Activated T-helper 2 cell treated with anti-CD3 and anti-CD28 coated beads, Interferon-gamma antibody, Interleukin-2, Interleukin-4, amounts not matched to agents 10 μg/mL and 5 μg/mL and 100 μg/mL, durations not matched to agents 14 hours and 24 hours and 36 hours (primary cell): ENCODE measurements around the gene KIF18B. TPM values are rescaled to one million over a fixed set of nuclear protein-coding genes. Genes with fewer than 3 reads are reported as not detected.

Source experiments
- DNase-seq: peaks from one replicate; pipeline ENCODE4 v3.0.0; 2021; ENCODE audit warnings: low spot score
- H3K27ac Mint-ChIP-seq: one replicate; pipeline ENCODE4 v1.8.0; 2021; ENCODE audit warnings: mixed read lengths
- H3K27me3 Mint-ChIP-seq: one replicate; pipeline ENCODE4 v1.8.0; 2021; ENCODE audit warnings: low read depth, mixed read lengths
- H3K36me3 Mint-ChIP-seq: one replicate; pipeline ENCODE4 v1.8.0; 2021; ENCODE audit warnings: low read depth, mixed read lengths
- H3K4me1 Mint-ChIP-seq: one replicate; pipeline ENCODE4 v1.8.0; 2021; ENCODE audit warnings: low read depth, mixed read lengths
- H3K4me3 Mint-ChIP-seq: one replicate; pipeline ENCODE4 v1.8.0; 2021; ENCODE audit warnings: low read depth, mild to moderate bottlenecking, moderate library complexity, mixed read lengths
- H3K9me3 Mint-ChIP-seq: one replicate; pipeline ENCODE4 v1.8.0; 2021; ENCODE audit warnings: mixed read lengths
- intact Hi-C: fragments of 100-400 bp; cut with micrococcal nuclease; formaldehyde crosslinking; loops from one replicate; pipeline ENCODE4 v1.15.1; 2023
- total RNA-seq: library from RNA; stranded (reverse); gene quantifications from 2 replicates; pipeline ENCODE4 v1.2.3, GENCODE V29; 2022

The KIF18B gene
- total RNA-seq, 1 donor from 2014 or later = 46.7 TPM

GRCh38 chr17:44899074-44899782 lies 48.3 kb downstream of the KIF18B start, which contains the start of gene EFTUD2:
Gene EFTUD2 (minus strand): TSS chr17:44899445. CDS start chr17:44894521, 4,924 bp downstream.
- Mint-ChIP-seq H3K4me1 (peaks cover 17% of the 10 kb centered on the region), H3K27me3 (peaks cover 12% of the 10 kb centered on the region), H3K4me3 (peak within 1 kb of the TSS; percentile 97), H3K36me3 (peaks cover 13% of the 10 kb centered on the region), H3K9me3 (no peaks in the 10 kb centered on the region), H3K27ac (peak within 1 kb of the TSS; percentile 95)
- peak; percentile 88 for DNase-seq
- intact Hi-C loops = loop anchor here (5.0 kb wide), 1 partner anchor 233 kb away; the partner anchor contains the start of gene PLCD3

DNA sequence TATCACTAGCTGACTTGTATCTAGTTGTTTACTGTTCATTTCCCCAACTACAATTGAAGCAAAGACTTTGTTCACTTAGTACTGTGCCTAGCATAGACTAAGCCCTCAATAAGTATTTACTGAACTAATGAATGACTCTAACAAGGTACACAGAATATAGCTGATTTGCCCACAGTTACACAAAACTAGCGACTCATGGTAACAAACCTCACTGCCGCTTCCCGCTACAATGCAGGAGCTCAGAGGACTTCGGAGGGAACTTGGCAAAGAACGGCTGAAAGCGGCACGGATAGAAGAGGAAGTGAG lies 48.9 kb downstream of the KIF18B start:
- peak overlapping the region; percentile 97 for H3K4me3 Mint-ChIP-seq
- H3K36me3 Mint-ChIP-seq = peaks cover 17% of the 10 kb centered on the region
- no peak for DNase-seq
- intact Hi-C loops = loop anchor here (5.0 kb wide), 1 partner anchor 234 kb away; the partner anchor contains the start of gene PLCD3
- H3K9me3 Mint-ChIP-seq = no peaks in the 10 kb centered on the region
- peaks cover 17% of the 10 kb centered on the region for H3K4me1 Mint-ChIP-seq
- peaks cover 12% of the 10 kb centered on the region for H3K27me3 Mint-ChIP-seq
- peak overlapping the region; percentile 95 for H3K27ac Mint-ChIP-seq

- H3K9me3 Mint-ChIP-seq = no peaks in the 10 kb centered on the region
- no peak overlapping the region for H3K27ac Mint-ChIP-seq
- no peak overlapping the region for H3K4me3 Mint-ChIP-seq
- H3K27me3 Mint-ChIP-seq = no peaks in the 10 kb centered on the region
- peaks cover 32% of the 10 kb centered on the region for H3K36me3 Mint-ChIP-seq
- DNase-seq = no peak
- H3K4me1 Mint-ChIP-seq = peaks cover 11% of the 10 kb centered on the region
- intact Hi-C loops = loop anchor here (5.0 kb wide), 1 partner anchor 238 kb away; the partner anchor contains the start of gene PLCD3
Measured at GRCh38 chr17:44894642-44895041, 52.9 kb downstream of the KIF18B start.

DNA sequence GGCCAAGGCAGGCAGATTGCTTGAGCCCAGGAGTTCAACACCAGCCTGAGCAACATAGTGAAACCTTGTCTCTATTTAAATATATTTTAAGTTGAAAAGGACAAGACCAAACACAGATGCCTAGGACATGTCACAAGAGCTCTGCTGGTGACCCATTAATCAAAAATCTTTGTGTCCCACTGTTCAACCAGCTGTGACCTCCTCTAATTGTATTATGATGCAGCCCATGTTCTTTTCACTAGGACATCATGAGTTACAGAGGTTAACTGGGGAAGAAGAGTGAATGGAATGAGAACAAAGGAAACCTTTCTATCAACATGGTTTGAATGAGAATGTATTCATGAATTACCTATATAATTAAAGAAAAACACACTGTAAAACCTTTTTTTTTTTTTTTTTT lies 55.3 kb downstream of the KIF18B start:
- H3K4me3 Mint-ChIP-seq = no peak overlapping the region
- intact Hi-C loops = no loop called here
- peaks cover 7% of the 10 kb centered on the region for H3K4me1 Mint-ChIP-seq
- H3K27me3 Mint-ChIP-seq = no peaks in the 10 kb centered on the region
- H3K27ac Mint-ChIP-seq = no peak overlapping the region
- H3K36me3 Mint-ChIP-seq = peaks cover 29% of the 10 kb centered on the region
- no peaks in the 10 kb centered on the region for H3K9me3 Mint-ChIP-seq
- DNase-seq = no peak

DNA sequence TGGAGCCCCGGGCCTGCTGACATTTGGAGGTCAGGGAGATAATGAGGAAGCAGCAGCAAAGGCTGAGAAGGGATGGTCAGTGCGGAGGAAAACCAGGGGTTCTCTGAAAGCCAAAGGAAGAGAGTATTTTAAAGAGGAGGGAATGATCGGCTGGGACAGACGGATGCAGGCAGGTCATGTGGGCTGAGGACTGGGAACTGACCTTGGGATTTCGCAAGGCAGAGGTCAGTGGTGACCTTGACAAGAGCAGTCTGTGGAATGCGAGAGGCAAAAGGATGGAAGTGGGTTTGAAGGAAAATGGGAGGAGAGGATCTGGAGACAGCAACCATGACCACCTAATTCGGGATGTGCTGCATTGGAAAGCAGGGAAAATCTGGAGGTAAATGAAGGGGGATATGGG lies 58.6 kb downstream of the KIF18B start:
- H3K36me3 Mint-ChIP-seq = peaks cover 36% of the 10 kb centered on the region
- intact Hi-C loops = no loop called here

GRCh38 chr17:44887971-44888954 lies 59.3 kb downstream of the KIF18B start:
- Mint-ChIP-seq H3K9me3 (no peaks in the 10 kb centered on the region), H3K36me3 (peaks cover 37% of the 10 kb centered on the region), H3K4me1 (peaks cover 3% of the 10 kb centered on the region), H3K4me3 (no peak overlapping the region), H3K27ac (no peak overlapping the region), H3K27me3 (no peaks in the 10 kb centered on the region)
- DNase-seq = no peak
- intact Hi-C loops = no loop called here

More for the DNA sequence above, 58.6 kb downstream of the KIF18B start:
- H3K9me3 Mint-ChIP-seq = no peaks in the 10 kb centered on the region
- no peak for DNase-seq
- H3K4me3 Mint-ChIP-seq = no peak overlapping the region
- no peaks in the 10 kb centered on the region for H3K27me3 Mint-ChIP-seq
- no peak overlapping the region for H3K27ac Mint-ChIP-seq
- peaks cover 3% of the 10 kb centered on the region for H3K4me1 Mint-ChIP-seq

DNA sequence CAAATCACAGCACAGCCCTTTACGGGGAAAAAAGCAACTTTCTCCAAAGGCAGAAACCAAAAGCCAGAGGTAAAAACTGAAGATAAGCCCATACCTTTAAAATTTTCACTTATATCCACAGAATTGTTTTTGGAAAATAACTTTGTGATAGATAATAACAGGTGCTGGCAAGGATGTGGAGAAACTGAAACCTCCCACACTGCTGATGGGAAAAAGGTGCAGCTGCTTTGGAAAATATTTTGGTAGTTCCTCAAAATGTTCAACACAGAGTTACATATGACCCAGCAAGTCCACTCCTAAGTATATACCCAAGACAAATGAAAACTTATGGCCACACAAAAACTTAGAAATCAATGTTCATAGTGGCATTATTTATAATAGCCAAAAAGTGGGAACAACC lies 60.6 kb downstream of the KIF18B start:
- intact Hi-C loops = no loop called here
- DNase-seq = no peak
- no peak overlapping the region for H3K4me3 Mint-ChIP-seq
- no peaks in the 10 kb centered on the region for H3K9me3 Mint-ChIP-seq
- H3K4me1 Mint-ChIP-seq = peaks cover 3% of the 10 kb centered on the region
- H3K27me3 Mint-ChIP-seq = no peaks in the 10 kb centered on the region
- H3K36me3 Mint-ChIP-seq = peaks cover 46% of the 10 kb centered on the region
- H3K27ac Mint-ChIP-seq = no peak overlapping the region

DNA sequence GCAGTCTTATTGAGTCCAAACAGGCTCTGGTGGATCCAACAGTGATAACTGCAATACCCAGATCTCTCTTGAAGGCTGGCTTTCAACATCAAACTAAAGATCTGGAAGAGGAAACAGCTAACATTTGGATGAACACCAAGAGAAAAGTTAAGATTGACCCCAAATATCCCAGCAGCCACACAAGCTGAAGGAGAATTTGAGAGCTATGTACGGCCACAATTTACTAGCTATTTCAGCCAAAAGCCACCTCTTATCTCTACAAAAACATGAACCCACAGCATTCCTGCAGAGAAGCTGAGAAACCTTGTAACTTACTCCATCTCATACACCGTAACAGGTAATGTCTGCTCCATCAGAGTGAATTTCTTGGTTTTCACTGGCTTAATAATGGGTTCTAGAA lies 62.6 kb downstream of the KIF18B start:
- Mint-ChIP-seq H3K4me3 (no peak overlapping the region), H3K27me3 (no peaks in the 10 kb centered on the region), H3K4me1 (no peaks in the 10 kb centered on the region), H3K9me3 (no peaks in the 10 kb centered on the region), H3K27ac (no peak overlapping the region), H3K36me3 (peaks cover 54% of the 10 kb centered on the region)
- intact Hi-C loops = no loop called here
- DNase-seq = no peak

DNA sequence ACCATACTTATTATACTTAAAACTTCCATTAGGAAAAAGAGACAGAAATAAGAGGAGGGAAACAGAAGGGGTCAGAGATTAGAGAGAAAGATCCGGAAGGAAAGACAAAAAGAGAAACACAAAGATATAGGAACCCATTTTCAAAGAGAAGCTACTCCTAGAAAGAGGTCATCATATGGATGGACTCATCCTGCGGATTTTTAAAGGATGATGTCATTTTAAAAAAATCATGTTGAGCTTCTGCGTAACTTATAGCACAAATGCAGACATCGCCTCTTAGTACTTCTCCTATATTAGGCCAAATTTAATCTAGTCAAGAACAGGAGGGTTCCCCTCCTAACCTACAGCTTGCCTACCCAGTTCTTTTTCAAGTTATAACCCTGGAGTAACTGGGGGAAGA lies 66.4 kb downstream of the KIF18B start:
- H3K4me1 Mint-ChIP-seq = no peaks in the 10 kb centered on the region
- H3K27ac Mint-ChIP-seq = no peak overlapping the region
- H3K9me3 Mint-ChIP-seq = no peaks in the 10 kb centered on the region
- no peak for DNase-seq
- intact Hi-C loops = no loop called here
- H3K27me3 Mint-ChIP-seq = no peaks in the 10 kb centered on the region
- H3K36me3 Mint-ChIP-seq = peaks cover 76% of the 10 kb centered on the region
- H3K4me3 Mint-ChIP-seq = no peak overlapping the region

- Mint-ChIP-seq H3K4me1 (no peaks in the 10 kb centered on the region), H3K9me3 (no peaks in the 10 kb centered on the region), H3K36me3 (peaks cover 76% of the 10 kb centered on the region), H3K4me3 (no peak overlapping the region), H3K27me3 (no peaks in the 10 kb centered on the region), H3K27ac (no peak overlapping the region)
- no peak for DNase-seq
- intact Hi-C loops = no loop called here
Measured at GRCh38 chr17:44880062-44880461, 67.5 kb downstream of the KIF18B start.

- Mint-ChIP-seq H3K36me3 (peaks cover 70% of the 10 kb centered on the region), H3K4me1 (no peaks in the 10 kb centered on the region), H3K27ac (no peak overlapping the region), H3K9me3 (no peaks in the 10 kb centered on the region), H3K27me3 (no peaks in the 10 kb centered on the region), H3K4me3 (no peak overlapping the region)
- intact Hi-C loops = no loop called here
- no peak for DNase-seq
Measured at GRCh38 chr17:44879376-44879775, 68.2 kb downstream of the KIF18B start.

DNA sequence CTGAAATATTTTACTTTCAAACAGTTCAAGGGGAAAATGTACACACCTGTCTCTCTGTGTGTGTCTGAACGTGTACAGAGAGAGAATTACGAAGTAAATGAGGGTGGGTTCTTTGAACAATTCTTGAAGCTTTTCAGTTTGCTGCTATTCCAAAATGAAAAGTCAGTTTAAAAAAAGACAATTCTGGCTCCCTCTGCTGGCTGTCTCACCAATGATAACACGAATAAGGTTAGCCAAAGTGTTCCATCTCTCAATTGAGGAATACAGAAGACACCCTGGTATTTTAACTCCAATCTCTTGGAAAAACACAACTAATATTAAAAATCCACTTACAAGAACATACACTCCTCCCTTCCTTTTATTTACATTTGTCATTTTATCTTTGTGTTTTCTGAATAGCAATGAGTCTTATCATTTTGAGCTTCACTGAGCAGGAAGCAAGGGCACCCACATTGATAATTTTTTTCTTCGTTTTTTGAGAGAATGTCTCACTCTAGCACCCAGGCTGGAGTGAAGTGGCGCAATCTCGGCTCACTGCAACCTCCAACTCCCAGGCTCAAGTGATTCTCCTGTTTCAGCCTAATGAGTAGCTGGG lies 68.8 kb downstream of the KIF18B start:
- intact Hi-C loops = no loop called here
- no peak for DNase-seq
- Mint-ChIP-seq H3K4me1 (no peaks in the 10 kb centered on the region), H3K4me3 (no peak overlapping the region), H3K9me3 (no peaks in the 10 kb centered on the region), H3K27ac (no peak overlapping the region), H3K27me3 (no peaks in the 10 kb centered on the region), H3K36me3 (peaks cover 71% of the 10 kb centered on the region)
